HCT116 (cell line): Measurements from ENCODE around the gene AOC2. TPM values are rescaled to one million over a fixed set of nuclear protein-coding genes. Genes with fewer than 3 reads are reported as not detected.

Experiments used
- ATAC-seq: fragments of 200-7000 bp; cut with Tn5 transposase; 2 replicates; pipeline ENCODE4 v1.9.1; 2020; ENCODE audit warnings: mild to moderate bottlenecking, moderate library complexity
- BruUV-seq: library from RNA; stranded (reverse); fragments of 400-500 nt; replicated peaks from 2 replicates; lab custom pipeline; 2021; lab: Mats Ljungman, UMichigan
- CTCF ChIA-PET: fragments of 300-600 bp; sonication (Branson Sonifier 250); formaldehyde crosslinking; loops from one replicate; lab custom pipeline; 2021; ENCODE audit warnings: antibody characterized with exemption; lab: Charles Lee
- POLR2A ChIA-PET: fragments of 300-600, 350-600 bp; sonication (Branson Sonifier 250); formaldehyde crosslinking; loops from one replicate; lab custom pipeline; 2021; ENCODE audit warnings: antibody characterized with exemption; lab: Charles Lee
- RAD21 ChIA-PET, 2 experiments: fragments of 300-600 bp; sonication (Branson Sonifier 250); formaldehyde crosslinking; loops; one replicate each; lab custom pipeline; 2023; ENCODE audit warnings: low total read pairs in 2 of 2; ENCODE audit not compliant: uncharacterized antibody in 2 of 2, unreplicated experiment in 2 of 2, low non-redundant PET in 1 of 2; lab: Charles Lee
- DNase-seq: peaks from one replicate; pipeline ENCODE4 v3.0.0-alpha.2; 2010; ENCODE audit warnings: low read depth, low spot score
- H2AFZ ChIP-seq: fragments of 200-600 bp; shearing (Covaris generic), sonication (generic); 2 replicates; pipeline ENCODE4 v1.6.1; 2017; ENCODE audit warnings: low read depth, mixed run types, mixed read lengths, antibody characterized with exemption, low read length; ENCODE audit not compliant: poor library complexity, severe bottlenecking
- H3K27ac ChIP-seq: 2 replicates; pipeline ENCODE4 v1.5.1; 2012; ENCODE audit warnings: low read depth, low read length
- H3K27me3 ChIP-seq: fragments of 200-600 bp; sonication (generic); 2 replicates; pipeline ENCODE4 v1.6.1; 2016; ENCODE audit warnings: mixed run types, low read length, mixed read lengths; ENCODE audit not compliant: insufficient read depth
- H3K36me3 ChIP-seq, 2 experiments: fragments of 200-500 bp in 1 of 2; fragments of 200-600 bp in 1 of 2; sonication (Bioruptor generic) in 1 of 2; sonication (generic) in 1 of 2; 2 replicates each; pipeline versions ENCODE4 v1.5.1 to v1.6.1; 2014 to 2016; ENCODE audit warnings: low read length in 2 of 2, inconsistent platforms in 1 of 2, mixed read lengths in 1 of 2, mixed run types in 1 of 2; ENCODE audit not compliant: insufficient read depth in 2 of 2, control insufficient read depth in 1 of 2
- H3K4me1 ChIP-seq, 2 experiments: fragments of 200-600 bp in 1 of 2; sonication (generic) in 1 of 2; 2 replicates each; pipeline versions ENCODE4 v1.5.1 to v1.6.1; 2012 to 2017; ENCODE audit warnings: low read length in 2 of 2, inconsistent platforms in 1 of 2, mild to moderate bottlenecking in 1 of 2, mixed read lengths in 1 of 2, mixed run types in 1 of 2, moderate library complexity in 1 of 2; ENCODE audit not compliant: insufficient read depth in 2 of 2, control insufficient read depth in 1 of 2
- H3K4me2 ChIP-seq: fragments of 200-600 bp; sonication (generic); 2 replicates; pipeline ENCODE4 v1.6.1; 2017; ENCODE audit warnings: mixed run types, low read length, mixed read lengths
- H3K4me3 ChIP-seq, 2 experiments: fragments of 200-600 bp in 1 of 2; sonication (generic) in 1 of 2; replicated peaks in 1 of 2; 2 replicates each; pipeline ENCODE4 v1.5.1; 2011 to 2016; ENCODE audit warnings: low read length in 2 of 2, control low read depth in 1 of 2, low read depth in 1 of 2, mild to moderate bottlenecking in 1 of 2, mixed read lengths in 1 of 2, mixed run types in 1 of 2
- H3K79me2 ChIP-seq: fragments of 200-600 bp; sonication (generic); 2 replicates; pipeline ENCODE4 v1.6.1; 2017; ENCODE audit warnings: mild to moderate bottlenecking, mixed run types, low read length, moderate library complexity, mixed read lengths; ENCODE audit not compliant: insufficient read depth
- H3K9ac ChIP-seq: fragments of 200-600 bp; sonication (generic); 2 replicates; pipeline ENCODE4 v1.6.1; 2016; ENCODE audit warnings: low read length, mixed read lengths
- H3K9me2 ChIP-seq: fragments of 200-600 bp; sonication (generic), shearing (Covaris generic); 2 replicates; pipeline ENCODE4 v1.6.1; 2017; ENCODE audit warnings: mixed run types, mild to moderate bottlenecking, moderate library complexity; ENCODE audit not compliant: insufficient read depth
- H3K9me3 ChIP-seq, 2 experiments: fragments of 200-500 bp in 1 of 2; fragments of 200-600 bp in 1 of 2; sonication (Bioruptor generic) in 1 of 2; sonication (generic) in 1 of 2; 2 replicates each; pipeline ENCODE4 v1.6.1; 2014 to 2017; ENCODE audit warnings: low read length in 2 of 2, mixed read lengths in 2 of 2, inconsistent platforms in 1 of 2, low read depth in 1 of 2, mild to moderate bottlenecking in 1 of 2, mixed run types in 1 of 2, moderate library complexity in 1 of 2; ENCODE audit not compliant: control insufficient read depth in 1 of 2, insufficient read depth in 1 of 2
- H4K20me1 ChIP-seq: fragments of 200-600 bp; sonication (generic), shearing (Covaris generic); 2 replicates; pipeline ENCODE4 v1.6.1; 2017; ENCODE audit warnings: mixed run types, mild to moderate bottlenecking, moderate library complexity; ENCODE audit not compliant: insufficient read depth
- EZH2phosphoT487 ChIP-seq: fragments of 200-600 bp; IDR thresholded peaks from 2 replicates; pipeline ENCODE4 v1.6.1; 2018; ENCODE audit warnings: antibody characterized with exemption, borderline replicate concordance
- RAD21 ChIP-seq: IDR thresholded peaks from 2 replicates; pipeline ENCODE4 v1.6.1; 2012; ENCODE audit warnings: low read depth, mild to moderate bottlenecking
- REST ChIP-seq: IDR thresholded peaks from 2 replicates; pipeline ENCODE4 v1.6.1; 2012; ENCODE audit warnings: low read depth
- ZFX ChIP-seq: fragments of 450-650 bp; IDR thresholded peaks from 2 replicates; pipeline ENCODE4 v1.6.1; 2017
- intact Hi-C: fragments of 100-400 bp; cut with micrococcal nuclease; formaldehyde crosslinking; loops from 2 replicates; pipeline ENCODE4 v1.10.0; 2022
- total RNA-seq: library from RNA; stranded (reverse); gene quantifications from one replicate; pipeline ENCODE4 v1.2.1, GENCODE V29; 2021; ENCODE audit not compliant: unreplicated experiment

AOC2 gene
- total RNA-seq, 1 experiment from 2014 or later = 8.0 TPM

- ChIA-PET POLR2A (no interaction called here), RAD21 (no interaction called here), CTCF (no interaction called here)
- H3K27ac ChIP-seq = no peak overlapping the region
- no peaks in the 10 kb centered on the region for H4K20me1 ChIP-seq
- no peaks in the 10 kb centered on the region for H3K79me2 ChIP-seq
- H3K27me3 ChIP-seq = no peaks in the 10 kb centered on the region
- no peaks in the 10 kb centered on the region for H3K36me3 ChIP-seq
- no peaks in the 10 kb centered on the region for H3K9me3 ChIP-seq
- DNase-seq (no peak), ATAC-seq (no peak)
- no peaks in the 10 kb centered on the region for H3K9me2 ChIP-seq
- H2AFZ ChIP-seq = no peak overlapping the region
- no peak overlapping the region for H3K9ac ChIP-seq
- no peak overlapping the region for H3K4me2 ChIP-seq
- no peaks in the 10 kb centered on the region for H3K4me1 ChIP-seq
- H3K4me3 ChIP-seq = no peak overlapping the region
- TF ChIP-seq EZH2phosphoT487 (no peak), ZFX (no peak), RAD21 (no peak)
- TF ChIP-seq, all 23 proteins: peak for 0
- no TSS peak for BruUV-seq
- intact Hi-C loops = no loop called here
These were observed 42.1 kb downstream of the AOC2 start for GRCh38 chr17:42886283-42887176.

- no peaks in the 10 kb centered on the region for H3K79me2 ChIP-seq
- no peak overlapping the region for H3K9ac ChIP-seq
- RAD21 ChIA-PET = no interaction called here
- CTCF ChIA-PET = no interaction called here
- H4K20me1 ChIP-seq = no peaks in the 10 kb centered on the region
- no TSS peak for BruUV-seq
- H3K27ac ChIP-seq = no peak overlapping the region
- peaks cover 0 to 2% of the 10 kb centered on the region in 2 experiments; a peak in 2 of 4 replicates for H3K4me1 ChIP-seq
- no peaks in the 10 kb centered on the region for H3K9me2 ChIP-seq
- intact Hi-C loops = no loop called here
- no peak overlapping the region for H2AFZ ChIP-seq
- TF ChIP-seq REST = no peak
- TF ChIP-seq, all 23 proteins: peak for 0
- Histone ChIP-seq H3K4me2 (no peak overlapping the region), H3K27me3 (no peaks in the 10 kb centered on the region), H3K36me3 (no peaks in the 10 kb centered on the region), H3K9me3 (no peaks in the 10 kb centered on the region), H3K4me3 (no peak overlapping the region)
- DNase-seq (no peak), ATAC-seq (no peak)
- POLR2A ChIA-PET = no interaction called here
These were observed 45.4 kb downstream of the AOC2 start for GRCh38 chr17:42889809-42890208.
